HUDEP-2 (cell line): ENCODE measurements around the gene IQGAP2.

Experiments used
- DNase-seq, 76 experiments: peaks; one replicate each; lab custom pipeline; 2025; ENCODE audit not compliant: unreplicated experiment in 76 of 76; lab: John Stamatoyannopoulos, UW

Gene IQGAP2

GRCh38 chr5:76497065-76497460 is 94.0 kb downstream of the IQGAP2 start:
- no peak for DNase-seq

DNA sequence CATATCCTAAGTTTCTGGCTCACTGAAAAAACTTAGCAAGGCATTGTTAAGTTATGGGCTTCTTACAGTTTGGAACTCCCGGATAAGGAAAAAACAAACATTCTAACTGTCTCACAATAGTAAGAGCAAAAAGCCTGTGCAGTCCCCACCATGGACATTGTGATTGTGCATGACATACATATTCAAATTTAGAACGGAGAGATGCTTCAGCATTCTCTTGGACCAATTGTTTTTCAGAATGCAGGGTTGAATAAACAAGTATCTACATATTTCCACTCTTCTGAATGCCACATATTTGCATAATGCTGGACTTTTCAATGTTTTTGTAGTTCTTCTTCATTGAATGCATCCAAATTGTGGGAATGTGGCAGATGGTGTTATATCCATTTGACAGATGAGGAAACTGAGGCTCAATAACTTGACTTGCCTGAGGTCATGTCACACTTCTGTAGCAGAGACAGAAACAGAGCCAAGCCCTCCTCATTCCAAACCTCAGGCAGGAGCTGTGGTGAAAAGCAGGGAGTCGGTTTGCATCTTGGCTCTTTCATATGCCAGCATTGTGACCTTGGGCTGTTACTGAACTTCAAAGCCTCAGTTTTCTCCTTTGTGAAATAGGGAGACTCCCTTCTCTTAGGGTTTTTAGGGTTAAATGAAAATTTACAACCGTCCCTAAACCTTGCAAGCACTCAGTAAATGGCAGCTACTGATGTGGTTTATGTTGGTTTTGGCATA is 95.1 kb downstream of the IQGAP2 start:
- no peak for DNase-seq

DNA sequence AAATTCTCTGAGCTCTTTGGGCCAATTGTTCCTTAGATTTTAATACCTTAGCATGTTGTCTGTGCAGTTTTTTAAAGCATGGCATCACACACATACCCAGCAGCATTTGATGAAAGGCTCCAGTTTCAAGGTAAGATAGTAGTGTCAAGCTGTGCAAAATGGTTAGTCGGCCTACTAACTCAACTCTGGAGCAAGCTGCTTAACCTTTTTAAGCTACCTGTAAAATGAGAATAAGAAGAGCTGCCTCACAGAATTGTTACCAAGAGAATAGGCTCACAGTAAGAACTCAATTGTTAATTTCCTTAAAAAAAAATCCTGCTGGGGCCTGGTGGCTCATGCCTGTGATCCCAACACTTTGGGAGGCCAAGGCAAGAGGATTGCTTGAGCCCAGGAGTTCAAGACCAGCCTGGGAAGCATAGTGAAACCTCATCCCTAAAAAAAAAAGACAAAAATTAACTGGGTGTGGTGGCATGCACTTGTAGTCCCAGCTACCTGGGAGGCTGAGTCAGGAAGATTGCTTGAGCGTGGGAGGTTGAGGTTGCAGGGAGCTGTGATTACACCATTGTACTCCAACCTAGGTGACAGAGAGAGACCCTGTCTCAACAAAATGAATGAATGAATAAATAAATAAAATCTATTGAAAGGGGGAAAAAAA is 96.5 kb downstream of the IQGAP2 start:
- DNase-seq: no peak

DNA sequence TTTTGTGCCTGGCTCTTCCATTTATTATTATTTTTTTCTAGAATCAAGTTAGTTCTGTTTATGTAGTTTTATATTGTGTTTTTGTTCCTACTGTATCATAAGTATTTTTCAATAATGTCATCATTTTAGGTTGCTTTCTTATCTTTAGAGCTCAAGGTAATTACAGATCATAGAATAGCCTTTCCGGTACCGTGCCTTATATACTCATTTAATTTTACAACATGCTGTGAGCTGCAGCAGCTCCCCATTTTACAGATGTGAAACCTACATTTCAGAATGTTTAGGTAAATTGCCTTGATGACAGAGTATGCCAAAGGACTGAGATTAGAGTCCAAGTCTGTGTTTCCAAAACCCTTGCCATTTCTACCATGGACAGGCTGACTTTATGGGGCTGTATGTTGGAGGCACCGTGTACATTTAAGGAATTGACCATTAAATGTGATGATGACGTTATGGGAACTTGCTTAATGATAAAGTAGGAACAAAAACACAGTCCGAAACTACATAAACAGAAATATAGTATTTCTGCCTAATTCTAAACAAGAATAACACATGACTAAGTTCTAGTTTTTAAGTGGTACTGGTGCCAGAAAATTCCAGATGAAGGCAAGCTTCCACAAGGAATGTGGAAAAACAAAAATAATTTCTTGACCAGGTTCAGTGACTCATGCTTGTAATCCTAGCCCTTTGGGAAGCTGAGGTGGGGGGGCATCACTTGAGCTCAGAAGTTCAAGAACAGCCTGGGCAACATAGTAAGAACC is 97.7 kb downstream of the IQGAP2 start:
- no peak for DNase-seq

DNA sequence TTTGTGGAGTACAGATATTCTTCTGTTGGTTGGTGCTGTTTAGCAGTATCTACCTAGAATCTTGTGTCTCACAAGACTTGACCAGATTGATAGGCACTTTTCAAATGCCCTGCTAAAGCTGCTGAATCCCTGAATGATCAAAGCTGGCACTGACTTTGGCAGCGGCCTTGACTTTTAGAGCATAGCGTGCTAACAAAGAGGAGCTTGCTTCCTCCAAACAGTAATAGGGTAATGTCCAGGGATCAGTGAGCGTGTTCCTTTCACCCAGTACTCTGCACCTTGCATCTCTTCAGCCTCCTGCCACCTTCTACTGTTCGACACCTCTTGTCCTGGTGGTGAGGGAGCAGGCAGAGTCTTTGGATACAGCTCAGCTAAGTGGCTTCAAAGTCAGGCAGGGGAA is 100.8 kb downstream of the IQGAP2 start:
- DNase-seq: no peak

DNA sequence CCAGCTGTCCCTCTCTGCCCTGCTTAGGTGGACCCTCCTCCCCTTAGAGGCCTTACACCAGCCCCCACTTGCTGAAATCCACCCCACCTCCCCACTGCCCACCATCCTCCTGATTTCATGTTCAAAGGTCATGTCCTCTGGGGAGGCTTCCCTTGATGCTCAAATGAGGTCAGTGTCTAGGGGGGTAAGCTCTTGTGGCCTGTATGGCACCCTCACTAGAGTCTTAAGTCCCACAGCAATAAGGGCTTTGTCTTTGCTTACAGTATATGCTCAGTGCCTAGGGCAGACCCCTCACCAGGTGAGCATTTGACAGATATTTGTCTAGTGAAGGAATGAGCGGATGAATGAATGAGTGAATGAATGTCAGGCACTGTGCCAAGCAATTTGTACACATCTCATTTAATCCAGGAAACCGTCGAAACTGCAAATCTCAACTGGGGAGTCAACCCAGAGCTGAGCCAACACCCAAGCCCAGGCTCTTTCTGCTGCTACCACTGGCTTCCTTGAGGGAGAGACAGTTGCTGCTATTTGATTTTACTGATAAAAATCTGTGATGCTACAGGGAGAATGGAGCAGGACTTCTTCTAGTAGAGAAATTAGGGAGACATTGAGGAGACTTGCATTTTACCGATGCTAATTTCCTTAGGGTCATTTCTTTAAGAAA is 101.9 kb downstream of the IQGAP2 start:
- DNase-seq: no peak

GRCh38 chr5:76513476-76513875 is 110.4 kb downstream of the IQGAP2 start:
- no peak for DNase-seq

DNA sequence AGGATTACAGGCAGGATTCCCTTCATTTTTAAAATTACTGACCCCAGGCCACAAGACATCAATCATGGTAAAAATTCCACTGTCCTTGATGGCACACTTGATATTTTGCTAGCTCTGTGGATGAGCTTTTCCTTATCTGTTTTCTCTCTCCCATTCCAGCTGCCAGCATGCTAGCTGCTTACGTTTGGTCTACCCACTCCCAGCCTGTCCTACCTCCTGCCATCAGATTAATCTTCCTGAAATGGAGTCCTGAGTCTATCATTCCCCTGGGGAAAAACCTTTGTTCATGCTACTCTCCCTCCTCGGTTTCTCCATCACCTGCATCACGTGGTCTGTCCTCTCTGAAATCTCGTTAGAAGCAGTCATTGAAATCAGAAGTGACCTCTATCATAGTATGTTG is 111.2 kb downstream of the IQGAP2 start:
- DNase-seq: no peak

DNA sequence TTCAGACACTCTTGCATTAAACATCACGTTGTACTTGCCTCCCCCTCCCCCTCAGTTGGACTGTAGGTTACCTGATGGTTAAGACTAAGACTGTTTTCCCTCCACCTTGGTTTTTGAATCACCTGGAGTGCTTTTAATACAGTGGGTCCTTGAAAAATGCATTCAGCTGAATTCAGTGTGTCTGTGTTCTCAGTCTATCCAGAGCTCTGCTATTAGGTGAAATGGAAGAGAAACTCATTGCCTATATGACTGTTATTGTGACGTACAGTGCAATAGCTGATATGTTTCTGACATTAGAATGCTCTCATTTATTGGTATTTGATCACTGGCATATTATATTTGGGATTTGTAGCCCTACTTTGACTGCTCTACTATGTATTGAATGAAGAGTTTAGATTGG is 111.6 kb downstream of the IQGAP2 start:
- no peak for DNase-seq

GRCh38 chr5:76517334-76517733 is 114.2 kb downstream of the IQGAP2 start:
- DNase-seq: no peak

GRCh38 chr5:76518246-76518645 is 115.2 kb downstream of the IQGAP2 start:
- peak in 33 of 76 experiments; percentile 2 to 61 (median 26) for DNase-seq

DNA sequence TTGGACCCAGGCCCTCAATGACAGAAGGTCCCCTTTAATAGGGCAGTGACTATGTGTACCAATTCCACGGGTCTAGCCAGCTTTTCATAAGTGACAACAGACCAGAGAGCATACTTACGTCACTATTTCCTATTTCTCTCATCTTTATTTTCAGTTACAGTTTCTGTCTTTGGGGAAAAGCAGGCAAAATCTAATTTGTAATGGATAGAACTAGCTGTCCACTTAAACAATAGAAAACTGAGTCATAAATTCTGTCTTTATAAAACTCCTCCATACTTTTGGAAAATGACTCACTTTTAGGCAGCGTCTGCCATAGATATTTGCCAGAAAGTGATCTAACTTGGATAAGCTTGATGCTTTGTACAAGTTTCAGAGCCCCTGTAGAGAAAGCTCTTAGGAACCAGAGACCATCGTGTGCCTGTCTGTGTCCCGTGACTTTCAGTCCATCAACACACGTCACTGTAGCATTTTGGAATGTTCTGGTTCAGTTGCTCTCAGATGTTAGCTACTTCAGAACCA is 118.2 kb downstream of the IQGAP2 start:
- DNase-seq: peak in 2 of 76 experiments; percentile 16 to 23

GRCh38 chr5:76522103-76522935 is 119.2 kb downstream of the IQGAP2 start:
- DNase-seq: no peak

- DNase-seq: no peak
These were observed 121.2 kb downstream of the IQGAP2 start for GRCh38 chr5:76524101-76524835.

- no peak for DNase-seq
These were observed 121.8 kb downstream of the IQGAP2 start for GRCh38 chr5:76524868-76525267.

DNA sequence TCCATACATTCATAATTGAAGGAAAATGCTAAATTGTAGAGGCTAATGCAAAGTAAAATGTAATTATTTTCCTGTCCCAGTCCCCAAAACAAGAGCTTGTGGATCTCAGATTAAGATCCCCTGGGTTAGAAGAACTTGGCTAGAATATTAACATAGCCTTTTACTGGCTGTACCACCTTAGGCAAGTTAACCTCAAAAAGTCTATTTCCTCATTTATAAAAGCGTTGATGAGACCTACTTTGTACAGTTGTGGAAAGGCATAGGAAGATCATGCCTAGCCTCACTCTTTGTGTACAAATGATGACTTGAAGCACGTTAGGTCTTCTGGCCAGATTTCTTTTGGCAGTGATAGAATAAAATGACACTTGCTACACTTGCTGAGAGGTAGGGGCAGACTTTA is 122.9 kb downstream of the IQGAP2 start:
- no peak for DNase-seq

- DNase-seq: peak in 1 of 76 experiments; percentile 35
These were observed 124.0 kb downstream of the IQGAP2 start for GRCh38 chr5:76526950-76527583.

DNA sequence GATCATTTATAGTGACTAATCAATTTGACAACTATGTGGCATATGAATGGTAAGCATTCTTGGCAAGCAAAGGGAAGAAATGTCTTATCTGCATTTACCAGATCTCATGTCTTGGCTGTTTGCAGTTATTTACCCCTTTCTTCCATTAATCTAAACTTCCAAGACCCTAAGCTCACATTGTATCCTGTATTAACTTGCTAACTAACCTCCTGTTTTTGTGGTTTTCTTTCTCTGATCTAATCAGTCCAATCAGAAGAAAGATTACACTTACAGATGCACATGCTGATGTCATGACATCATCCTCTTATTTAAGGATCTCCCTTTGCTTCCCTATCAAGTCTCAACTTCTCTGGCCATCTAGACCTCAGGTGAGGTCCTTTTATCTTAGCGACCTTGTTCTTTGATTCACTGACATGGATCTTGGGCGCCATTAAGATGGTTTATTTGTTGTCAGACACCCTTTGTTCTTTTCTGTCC is 124.6 kb downstream of the IQGAP2 start:
- DNase-seq: peak in 36 of 76 experiments; percentile 14 to 90 (median 69)
